Epithelial cell of proximal tubule (primary cell): ENCODE measurements around the gene GALNT14. TPM values are rescaled to one million over a fixed set of nuclear protein-coding genes. Genes with fewer than 3 reads are reported as not detected.

Experiments used
- DNase-seq: peaks from one replicate; pipeline ENCODE4 v3.0.0-alpha.2; 2011; ENCODE audit warnings: low read depth
- H3K4me3 ChIP-seq: 2 replicates; pipeline ENCODE4 v1.5.1; 2011; ENCODE audit warnings: low read depth, mild to moderate bottlenecking, low read length
- total RNA-seq: library from RNA; depleted of rRNA; stranded (reverse); fragments of >200 nt; gene quantifications from 2 replicates; pipeline ENCODE4 v1.2.3, GENCODE V29; 2015
- TF ChIP-seq, protein P1 (sequence below): conservative IDR thresholded peaks from 2 replicates; pipeline ENCODE4 v1.5.1; 2012; ENCODE audit warnings: low read depth, mild to moderate bottlenecking, low read length

The GALNT14 gene
- total RNA-seq, 1 donor from 2014 or later = 80.7 TPM

DNA sequence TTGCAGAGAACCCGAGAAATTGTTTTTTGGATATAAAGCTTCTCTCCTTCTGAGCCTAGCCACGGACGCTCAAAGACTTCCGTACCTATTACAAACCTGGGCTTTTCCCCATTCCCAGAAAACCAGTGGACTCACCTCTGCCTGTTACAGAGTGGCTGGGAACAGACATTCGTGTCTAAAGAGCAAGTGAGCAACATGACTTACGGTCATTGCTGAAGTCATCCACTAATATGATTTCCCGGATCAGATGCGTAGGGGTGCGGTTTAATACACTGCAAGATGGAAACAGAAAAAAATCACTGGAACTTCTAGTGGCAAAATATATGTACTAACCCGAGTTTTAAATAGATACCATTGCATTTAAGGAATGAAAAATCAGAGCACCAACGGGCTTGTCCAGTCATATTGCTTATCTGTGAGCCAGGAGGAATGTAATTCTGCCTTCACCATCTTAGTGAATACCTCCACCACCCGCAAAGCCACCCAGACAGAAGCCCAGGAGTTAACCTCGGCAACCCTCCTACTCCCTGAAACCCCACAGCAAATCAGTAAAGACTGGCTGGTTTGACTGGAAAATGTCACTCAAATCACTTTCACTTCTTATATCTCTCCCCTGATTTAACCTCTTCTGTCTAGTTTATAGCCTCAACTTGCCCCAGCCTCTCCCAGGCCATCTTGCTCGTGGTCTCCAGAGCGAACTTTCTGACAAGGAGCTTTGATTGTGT lies 179.9 kb downstream of the GALNT14 start:
- TF ChIP-seq, protein P1, sequence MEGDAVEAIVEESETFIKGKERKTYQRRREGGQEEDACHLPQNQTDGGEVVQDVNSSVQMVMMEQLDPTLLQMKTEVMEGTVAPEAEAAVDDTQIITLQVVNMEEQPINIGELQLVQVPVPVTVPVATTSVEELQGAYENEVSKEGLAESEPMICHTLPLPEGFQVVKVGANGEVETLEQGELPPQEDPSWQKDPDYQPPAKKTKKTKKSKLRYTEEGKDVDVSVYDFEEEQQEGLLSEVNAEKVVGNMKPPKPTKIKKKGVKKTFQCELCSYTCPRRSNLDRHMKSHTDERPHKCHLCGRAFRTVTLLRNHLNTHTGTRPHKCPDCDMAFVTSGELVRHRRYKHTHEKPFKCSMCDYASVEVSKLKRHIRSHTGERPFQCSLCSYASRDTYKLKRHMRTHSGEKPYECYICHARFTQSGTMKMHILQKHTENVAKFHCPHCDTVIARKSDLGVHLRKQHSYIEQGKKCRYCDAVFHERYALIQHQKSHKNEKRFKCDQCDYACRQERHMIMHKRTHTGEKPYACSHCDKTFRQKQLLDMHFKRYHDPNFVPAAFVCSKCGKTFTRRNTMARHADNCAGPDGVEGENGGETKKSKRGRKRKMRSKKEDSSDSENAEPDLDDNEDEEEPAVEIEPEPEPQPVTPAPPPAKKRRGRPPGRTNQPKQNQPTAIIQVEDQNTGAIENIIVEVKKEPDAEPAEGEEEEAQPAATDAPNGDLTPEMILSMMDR = no peak
- DNase-seq = no peak
- no peak overlapping the region for H3K4me3 ChIP-seq

DNA sequence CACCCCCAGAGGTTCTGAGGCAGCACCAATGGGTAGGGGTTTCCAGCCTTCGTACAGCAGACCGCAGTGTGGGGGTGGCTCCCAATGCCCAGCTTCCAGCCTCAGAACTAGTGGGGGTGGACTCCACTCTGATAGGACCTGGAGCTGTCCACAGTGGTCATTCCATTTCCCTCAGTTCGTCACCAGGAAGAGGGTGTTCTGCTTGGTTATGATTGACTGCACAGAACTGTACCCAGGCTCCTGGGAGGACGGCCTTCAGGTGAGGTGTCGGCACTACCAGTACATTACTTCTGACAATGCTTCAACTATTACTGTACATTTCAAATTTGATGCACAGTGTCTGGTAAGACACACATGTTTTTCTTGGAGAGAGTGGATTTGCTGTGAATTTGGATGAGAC lies 180.6 kb downstream of the GALNT14 start:
- TF ChIP-seq, protein P1 = no peak
- no peak overlapping the region for H3K4me3 ChIP-seq
- no peak for DNase-seq

DNA sequence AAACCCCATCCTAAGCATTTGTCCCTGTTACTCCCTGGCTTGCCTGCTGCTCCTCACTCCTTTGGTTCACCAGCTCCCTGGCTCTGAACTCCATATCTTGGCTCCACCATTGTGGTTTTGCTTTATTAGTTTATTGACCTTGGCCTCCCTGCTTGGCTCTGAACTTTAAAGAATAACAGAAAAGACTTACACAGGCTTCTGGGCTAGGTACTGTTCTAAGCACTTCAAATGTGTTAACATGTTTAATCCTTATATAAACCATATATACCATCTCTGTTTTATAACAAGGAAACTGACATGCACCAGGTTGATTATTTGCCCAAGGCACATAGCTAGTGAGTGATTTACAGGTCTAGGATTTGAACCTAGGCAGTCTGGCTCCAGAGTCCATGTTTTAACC lies 181.2 kb downstream of the GALNT14 start:
- H3K4me3 ChIP-seq = no peak overlapping the region
- no peak for DNase-seq
- TF ChIP-seq, protein P1 = no peak

DNA sequence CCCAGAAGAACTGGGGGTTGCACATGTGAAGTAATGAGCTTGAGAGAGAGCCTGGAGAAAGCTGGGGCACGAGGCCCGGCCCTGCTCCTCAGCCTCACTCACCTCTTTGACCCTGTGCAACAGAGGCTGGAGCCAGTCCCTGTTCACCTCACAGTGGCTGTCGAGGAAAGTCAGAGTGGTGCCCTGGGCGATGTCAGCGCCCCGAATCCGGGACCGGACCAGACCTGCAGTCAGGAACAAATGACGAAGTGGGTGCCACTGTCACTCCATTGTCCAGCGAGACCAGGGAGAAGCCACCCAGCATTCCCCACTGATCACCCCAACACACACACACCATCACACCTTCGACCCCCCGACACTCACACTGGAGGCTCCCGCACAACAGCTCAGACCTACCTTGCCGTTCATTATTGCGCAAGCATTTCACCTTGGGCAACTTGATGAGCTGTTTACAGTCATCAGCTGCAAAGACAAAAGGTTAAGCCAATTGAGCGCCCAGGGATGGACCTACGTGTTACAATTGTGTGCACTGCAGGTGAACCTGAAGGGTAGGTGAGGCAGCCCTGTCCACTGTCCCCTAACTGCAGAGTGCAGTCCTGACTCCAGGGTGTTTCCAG lies 182.6 kb downstream of the GALNT14 start:
- TF ChIP-seq, protein P1 = no peak
- no peak for DNase-seq
- no peak overlapping the region for H3K4me3 ChIP-seq

DNA sequence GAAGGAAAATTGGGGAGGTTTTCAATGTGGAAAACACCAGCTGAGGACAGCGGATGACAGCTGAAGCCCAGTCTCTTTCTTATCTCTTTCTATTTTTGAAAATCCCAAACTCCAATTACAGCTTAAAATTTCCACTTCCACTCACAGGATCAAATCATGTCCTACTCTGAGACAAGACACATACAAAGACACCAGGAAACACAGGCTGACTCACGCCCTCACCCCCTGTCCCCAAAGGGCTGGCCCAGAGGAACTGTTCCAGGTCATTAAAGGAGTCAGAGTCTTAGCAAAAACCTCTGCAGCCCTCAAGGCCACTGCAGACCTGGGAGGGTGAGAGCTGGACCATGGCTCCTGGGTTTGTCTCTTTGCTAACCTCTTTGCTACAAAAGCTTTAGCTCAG lies 187.9 kb downstream of the GALNT14 start:
- no peak overlapping the region for H3K4me3 ChIP-seq
- DNase-seq = no peak
- TF ChIP-seq, protein P1 = no peak

DNA sequence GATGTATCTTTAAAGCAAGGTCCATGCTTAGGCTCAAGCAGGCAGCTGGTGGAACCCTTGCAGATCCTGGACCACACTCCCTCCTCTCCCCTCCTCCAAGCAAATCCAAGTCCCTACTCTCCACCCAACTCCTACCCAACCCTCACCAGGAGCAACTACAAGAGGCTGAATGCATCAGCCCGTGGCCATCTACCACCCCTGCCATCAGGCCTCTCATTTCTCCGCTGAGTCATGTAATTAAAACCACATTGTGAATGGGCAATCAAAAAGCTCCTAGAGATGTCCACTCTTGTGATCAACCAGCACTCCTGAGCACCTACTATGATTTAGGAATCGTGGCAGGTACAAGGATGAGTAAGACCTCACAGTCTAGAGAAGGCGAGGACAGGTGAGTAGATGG lies 188.8 kb downstream of the GALNT14 start:
- TF ChIP-seq, protein P1 = no peak
- H3K4me3 ChIP-seq = no peak overlapping the region
- DNase-seq = no peak

DNA sequence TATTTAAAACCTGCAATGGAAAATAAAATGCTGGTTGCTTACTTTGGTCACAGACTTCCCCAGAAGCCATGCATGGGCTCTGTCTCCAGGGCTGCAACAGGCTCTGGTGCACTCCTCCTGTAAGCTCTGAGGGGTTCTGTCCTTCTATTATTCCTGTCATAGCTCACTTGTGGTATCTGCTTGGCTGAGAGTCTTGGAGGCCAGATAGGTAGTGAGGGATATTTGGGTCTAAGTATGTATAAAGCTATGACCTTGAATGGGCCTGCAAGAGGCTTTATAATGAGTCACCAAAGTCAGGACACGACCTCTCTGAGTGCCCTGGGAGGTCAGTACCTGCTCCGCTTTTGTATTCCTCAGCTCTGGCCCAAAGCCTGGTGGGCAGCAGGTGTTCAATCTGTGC lies 189.4 kb downstream of the GALNT14 start:
- no peak overlapping the region for H3K4me3 ChIP-seq
- no peak for DNase-seq
- TF ChIP-seq, protein P1 = no peak
